GM12891 (cell line): Measurements from ENCODE around the gene CD109.
"Not testable (repeated sequence)": the region's sequence is repeated elsewhere in the genome, so short reads cannot be mapped to it uniquely, and the experiment has no call there.

Experiments
- DNase-seq: peaks from one replicate; pipeline ENCODE4 v3.0.0; 2011; ENCODE audit warnings: low spot score; ENCODE audit not compliant: insufficient read length
- FAIRE-seq: peaks from 2 replicates; lab custom pipeline; 2011; peaks lifted over from hg19 to GRCh38; lab: Jason Lieb, UNC
- PAX5 ChIP-seq: IDR thresholded peaks from 2 replicates; pipeline ENCODE4 v1.6.1; 2011; ENCODE audit warnings: low read length, moderate library complexity, mild to moderate bottlenecking; ENCODE audit not compliant: insufficient read depth, severe bottlenecking
- POLR2A ChIP-seq: IDR thresholded peaks from 2 replicates; pipeline ENCODE4 v1.6.1; 2011; ENCODE audit warnings: low read depth, low read length, control low read depth
- POLR2AphosphoS5 ChIP-seq: IDR thresholded peaks from 2 replicates; pipeline ENCODE4 v1.6.1; 2011; ENCODE audit warnings: low read depth, low read length, control low read depth
- POU2F2 ChIP-seq: IDR thresholded peaks from 2 replicates; pipeline ENCODE4 v1.6.1; 2011; ENCODE audit warnings: low read depth, mild to moderate bottlenecking, control low read depth, low read length, moderate library complexity
- SPI1 ChIP-seq: IDR thresholded peaks from 2 replicates; pipeline ENCODE4 v1.6.1; 2011; ENCODE audit warnings: low read depth, low read length, control low read depth
- TAF1 ChIP-seq: IDR thresholded peaks from 2 replicates; pipeline ENCODE4 v1.6.1; 2011; ENCODE audit warnings: low read depth, low read length, control low read depth

The CD109 gene

GRCh38 chr6:73802366-73802765 lies 106.4 kb downstream of the CD109 start:
- TF ChIP-seq POLR2A: no peak
- TF ChIP-seq SPI1: no peak
- TF ChIP-seq POLR2AphosphoS5: no peak
- TF ChIP-seq POU2F2: no peak
- no peak for TF ChIP-seq TAF1
- TF ChIP-seq PAX5: no peak
- no peak for FAIRE-seq
- DNase-seq: no peak

GRCh38 chr6:73803562-73804241 lies 107.7 kb downstream of the CD109 start:
- TF ChIP-seq POLR2A (no peak), POLR2AphosphoS5 (no peak), SPI1 (no peak), POU2F2 (no peak), TAF1 (no peak), PAX5 (no peak)
- FAIRE-seq: no peak
- DNase-seq: no peak

- FAIRE-seq, DNase-seq: not testable (repeated sequence)
Measured at GRCh38 chr6:73805221-73805620, 109.2 kb downstream of the CD109 start.

- not testable (repeated sequence) for FAIRE-seq, DNase-seq
Measured at GRCh38 chr6:73805982-73806381, 110.0 kb downstream of the CD109 start.

- DNase-seq (no peak), FAIRE-seq (no peak)
- TF ChIP-seq PAX5 (no peak), POLR2AphosphoS5 (no peak), SPI1 (no peak), TAF1 (no peak), POLR2A (no peak), POU2F2 (no peak)
Measured at GRCh38 chr6:73811706-73812105, 115.7 kb downstream of the CD109 start.

- no peak for DNase-seq
Measured at GRCh38 chr6:73817253-73817652, 121.2 kb downstream of the CD109 start.

GRCh38 chr6:73823046-73823735 lies 127.2 kb downstream of the CD109 start:
- no peak for FAIRE-seq
- TF ChIP-seq POLR2A (no peak), PAX5 (no peak)
- no peak for DNase-seq

More at GRCh38 chr6:73817253-73817652, 121.2 kb downstream of the CD109 start:
- no peak for FAIRE-seq
- TF ChIP-seq POLR2AphosphoS5 (no peak), TAF1 (no peak), SPI1 (no peak), POU2F2 (no peak), POLR2A (no peak), PAX5 (no peak)

GRCh38 chr6:73823832-73824231 lies 127.8 kb downstream of the CD109 start:
- no peak for TF ChIP-seq POU2F2
- no peak for TF ChIP-seq POLR2A
- no peak for TF ChIP-seq TAF1
- no peak for TF ChIP-seq PAX5
- TF ChIP-seq POLR2AphosphoS5: no peak
- TF ChIP-seq SPI1: no peak
- DNase-seq: no peak
- FAIRE-seq: no peak

GRCh38 chr6:73826571-73826970 lies 130.6 kb downstream of the CD109 start:
- TF ChIP-seq POLR2A (no peak), SPI1 (no peak), PAX5 (no peak), POU2F2 (no peak), TAF1 (no peak), POLR2AphosphoS5 (no peak)
- DNase-seq (no peak), FAIRE-seq (no peak)

GRCh38 chr6:73830119-73830518 lies 134.1 kb downstream of the CD109 start:
- no peak for TF ChIP-seq PAX5
- TF ChIP-seq TAF1: no peak
- no peak for TF ChIP-seq SPI1
- TF ChIP-seq POLR2AphosphoS5: no peak
- no peak for TF ChIP-seq POU2F2
- no peak for TF ChIP-seq POLR2A
- FAIRE-seq: no peak
- DNase-seq: no peak
